DMS79 treated with DMSO at 0.1 percent for 48 hours (cell line): ENCODE data around the gene EIF4G3.
"Not testable (repeated sequence)": the region's sequence is repeated elsewhere in the genome, so short reads cannot be mapped to it uniquely, and the experiment has no call there.

Source experiments
- DNase-seq: peaks from one replicate; lab custom pipeline; 2025; lab: John Stamatoyannopoulos, UW

EIF4G3 gene

GRCh38 chr1:20936621-20937020 lies 240.1 kb downstream of the EIF4G3 start:
- no peak for DNase-seq

- DNase-seq = no peak
Measured at GRCh38 chr1:20936216-20936615, 240.5 kb downstream of the EIF4G3 start.

GRCh38 chr1:20935717-20936116 lies 241.0 kb downstream of the EIF4G3 start:
- DNase-seq = no peak

- no peak for DNase-seq
Measured at GRCh38 chr1:20932437-20932977, 244.2 kb downstream of the EIF4G3 start.

GRCh38 chr1:20931930-20932436 lies 244.7 kb downstream of the EIF4G3 start:
- DNase-seq = no peak

- no peak for DNase-seq
Measured at GRCh38 chr1:20930427-20930826, 246.3 kb downstream of the EIF4G3 start.

- DNase-seq = no peak
Measured at GRCh38 chr1:20928146-20928545, 248.6 kb downstream of the EIF4G3 start.

GRCh38 chr1:20921285-20921684 lies 255.4 kb downstream of the EIF4G3 start:
- no peak for DNase-seq

- no peak for DNase-seq
Measured at GRCh38 chr1:20913242-20913641, 263.5 kb downstream of the EIF4G3 start.

- not testable (repeated sequence) for DNase-seq
Measured at GRCh38 chr1:20907526-20907925, 269.2 kb downstream of the EIF4G3 start.

GRCh38 chr1:20903437-20903836 lies 273.3 kb downstream of the EIF4G3 start:
- DNase-seq = peak; percentile 27

GRCh38 chr1:20900056-20900455 lies 276.6 kb downstream of the EIF4G3 start:
- DNase-seq = no peak

- no peak for DNase-seq
Measured at GRCh38 chr1:20899154-20899972, 277.3 kb downstream of the EIF4G3 start.

GRCh38 chr1:20896826-20897225 lies 279.9 kb downstream of the EIF4G3 start:
- peak; percentile 30 for DNase-seq

GRCh38 chr1:20893931-20894330 lies 282.8 kb downstream of the EIF4G3 start:
- DNase-seq = no peak

GRCh38 chr1:20891091-20891490 lies 285.6 kb downstream of the EIF4G3 start:
- DNase-seq = no peak

GRCh38 chr1:20887246-20887645 lies 289.5 kb downstream of the EIF4G3 start:
- no peak for DNase-seq

GRCh38 chr1:20885121-20885520 lies 291.6 kb downstream of the EIF4G3 start:
- DNase-seq = no peak

GRCh38 chr1:20884513-20884912 lies 292.2 kb downstream of the EIF4G3 start:
- no peak for DNase-seq

GRCh38 chr1:20883766-20884165 lies 292.9 kb downstream of the EIF4G3 start:
- DNase-seq = no peak

GRCh38 chr1:20882837-20883236 lies 293.9 kb downstream of the EIF4G3 start:
- DNase-seq = no peak

- no peak for DNase-seq
Measured at GRCh38 chr1:20878799-20879198, 297.9 kb downstream of the EIF4G3 start.

- DNase-seq = no peak
Measured at GRCh38 chr1:20875198-20875973, 301.3 kb downstream of the EIF4G3 start.
